Esophagus muscularis mucosa (tissue), 4 donors: ENCODE measurements around the gene FMNL1. TPM values are rescaled to one million over a fixed set of nuclear protein-coding genes. Genes with fewer than 3 reads are reported as not detected.

Source experiments
- DNase-seq: peaks from one replicate; pipeline ENCODE4 v3.0.0-alpha.2; 2017; ENCODE audit errors: extremely low spot score
- H3K27ac ChIP-seq, 4 donors: fragments of 200-600 bp; sonication (generic); replicated peaks in 1 of 4; 1 replicate in 3 of 4; 2 replicates in 1 of 4; pipeline ENCODE4 v1.5.1; 2016 to 2019; ENCODE audit warnings: mild to moderate bottlenecking in 1 of 4
- H3K27me3 ChIP-seq, 4 donors: fragments of 200-600 bp; sonication (generic); one replicate each; pipeline versions ENCODE4 v1.5.1 to v1.6.0; 2016 to 2019
- H3K36me3 ChIP-seq, 4 donors: fragments of 200-600 bp; sonication (generic); one replicate each; pipeline ENCODE4 v1.5.1; 2016 to 2019
- H3K4me1 ChIP-seq, 4 donors: fragments of 200-600 bp; sonication (generic); one replicate each; pipeline ENCODE4 v1.5.1; 2016 to 2019
- H3K4me3 ChIP-seq, 4 donors: fragments of 200-600 bp; sonication (generic); 1 replicate in 2 of 4; 2 replicates in 2 of 4; pipeline ENCODE4 v1.5.1; 2016 to 2019; ENCODE audit warnings: mild to moderate bottlenecking in 4 of 4, moderate library complexity in 1 of 4
- H3K9me3 ChIP-seq, 4 donors: fragments of 200-600 bp; sonication (generic); 1 replicate in 3 of 4; 2 replicates in 1 of 4; pipeline ENCODE4 v1.5.1; 2016 to 2019
- CTCF ChIP-seq, 3 experiments: fragments of 200-600 bp in 2 of 3; fragments of 450-650 bp in 1 of 3; sonication (generic) in 2 of 3; IDR thresholded peaks; one replicate each; pipeline ENCODE4 v1.5.1; 2017 to 2019; ENCODE audit warnings: antibody characterized with exemption in 3 of 3, mild to moderate bottlenecking in 2 of 3, moderate library complexity in 1 of 3
- EP300 ChIP-seq: sonication (generic); formaldehyde crosslinking; IDR thresholded peaks from one replicate; pipeline ENCODE4 v1.6.1; 2017; ENCODE audit warnings: antibody characterized with exemption
- POLR2A ChIP-seq: fragments of 450-650 bp; IDR thresholded peaks from one replicate; pipeline ENCODE4 v1.6.1; 2017; ENCODE audit warnings: antibody characterized with exemption, moderate library complexity, mild to moderate bottlenecking, low read depth
- POLR2AphosphoS5 ChIP-seq, 2 donors: sonication (generic); formaldehyde crosslinking; IDR thresholded peaks; one replicate each; pipeline ENCODE4 v1.6.1; 2017; ENCODE audit warnings: antibody characterized with exemption in 2 of 2
- WGBS: methylation state at CpG from one replicate; pipeline ENCODE4 v1.1.5; 2018; 5-methylcytosine and 5-hydroxymethylcytosine counted together
- intact Hi-C: fragments of 100-400 bp; cut with DNase I; formaldehyde crosslinking; loops from one replicate; pipeline ENCODE4 v1.15.1; 2023
- total RNA-seq, 4 donors: library from RNA; depleted of rRNA; stranded (reverse); fragments of >200 nt; gene quantifications; one replicate each; pipeline versions ENCODE4 v1.1.0 to v1.2.1, GENCODE V29; 2016

Gene FMNL1
- total RNA-seq, 4 donors from 2014 or later, result 11.0 to 26.7 (median 19.6) TPM

- no peak overlapping the region for H3K27ac ChIP-seq
- 76% methylated on average over 11 of the region's 11 CpGs for WGBS
- no peak for TF ChIP-seq CTCF (IDR thresholded peaks at IDR 0.05)
- TF ChIP-seq POLR2A, result no peak
- no peak for TF ChIP-seq POLR2AphosphoS5 (IDR thresholded peaks at IDR 0.05)
- TF ChIP-seq EP300, result no peak
- H3K9me3 ChIP-seq, result no peaks in the 10 kb centered on the region
- no peak overlapping the region for H3K4me3 ChIP-seq
- no peak for DNase-seq
- H3K36me3 ChIP-seq, result no peaks in the 10 kb centered on the region
- no peaks in the 10 kb centered on the region for H3K4me1 ChIP-seq
- H3K27me3 ChIP-seq, result no peaks in the 10 kb centered on the region
- intact Hi-C loops, result no loop called here
Measured at GRCh38 chr17:45190503-45191255, 31.0 kb upstream of the FMNL1 start.

- Histone ChIP-seq H3K9me3 (no peaks in the 10 kb centered on the region), H3K4me3 (no peak overlapping the region), H3K36me3 (no peaks in the 10 kb centered on the region), H3K4me1 (peaks cover 8 to 16% (median 14%) of the 10 kb centered on the region in 4 donors), H3K27ac (no peak overlapping the region), H3K27me3 (no peaks in the 10 kb centered on the region)
- TF ChIP-seq POLR2AphosphoS5 (IDR thresholded peaks at IDR 0.05) (no peak), EP300 (no peak), POLR2A (no peak), CTCF (IDR thresholded peaks at IDR 0.05) (no peak)
- no peak for DNase-seq
- intact Hi-C loops, result loop anchor here (5.0 kb wide), 1 partner anchor 38 kb away; no protein-coding TSS in a partner anchor
Measured at GRCh38 chr17:45195424-45195823, 26.3 kb upstream of the FMNL1 start.

GRCh38 chr17:45197108-45197507, 24.6 kb upstream of the FMNL1 start:
- H3K9me3 ChIP-seq, result no peaks in the 10 kb centered on the region
- peak overlapping the region; percentile 61 to 74 (median 72) for H3K27ac ChIP-seq
- no peak for DNase-seq
- no peaks in the 10 kb centered on the region for H3K36me3 ChIP-seq
- peaks cover 8 to 20% (median 16%) of the 10 kb centered on the region in 4 donors for H3K4me1 ChIP-seq
- H3K27me3 ChIP-seq, result no peaks in the 10 kb centered on the region
- TF ChIP-seq CTCF (IDR thresholded peaks at IDR 0.05) (no peak), POLR2A (no peak), POLR2AphosphoS5 (IDR thresholded peaks at IDR 0.05) (no peak), EP300 (no peak)
- no peak overlapping the region for H3K4me3 ChIP-seq
- WGBS, result 75% methylated on average over 6 of the region's 6 CpGs
- intact Hi-C loops, result loop anchor here (5.0 kb wide), 1 partner anchor 40 kb away; no protein-coding TSS in a partner anchor

- no peaks in the 10 kb centered on the region for H3K36me3 ChIP-seq
- H3K27me3 ChIP-seq, result no peaks in the 10 kb centered on the region
- peaks cover 8 to 20% (median 16%) of the 10 kb centered on the region in 4 donors for H3K4me1 ChIP-seq
- no peaks in the 10 kb centered on the region for H3K9me3 ChIP-seq
- WGBS, result 1% methylated on average over 12 of the region's 16 CpGs
- TF ChIP-seq POLR2A (no peak), CTCF (IDR thresholded peaks at IDR 0.05) (peak in 2 of 3 experiments; percentile 99), POLR2AphosphoS5 (IDR thresholded peaks at IDR 0.05) (peak; percentile 67 to 80)
- intact Hi-C loops, result loop anchor here (1.0 to 5.0 kb wide), 2 partner anchors 40 to 62 kb away; partner anchors contain the start of gene ACBD4
- peak overlapping the region in 3 of 4 donors; percentile 5 to 23 (median 22) for H3K4me3 ChIP-seq
- DNase-seq, result peak; percentile 96
- H3K27ac ChIP-seq, result peak overlapping the region; percentile 61 to 74 (median 72)
Measured at GRCh38 chr17:45197555-45198334, 23.9 kb upstream of the FMNL1 start.
